HepG2 (cell line): Measurements from ENCODE around the gene KCNMA1. TPM values are rescaled to one million over a fixed set of nuclear protein-coding genes. Genes with fewer than 3 reads are reported as not detected.

Experiments
- ATF7-NPFF ChIP-seq: sonication (generic); formaldehyde crosslinking; IDR thresholded peaks from 2 replicates; pipeline ENCODE4 v1.8.1; 2023; ENCODE audit warnings: mild to moderate bottlenecking, low read depth, missing genetic modification reagents, moderate library complexity
- ATM ChIP-seq: fragments of 450-650 bp; IDR thresholded peaks from 2 replicates; pipeline ENCODE4 v1.7.1; 2017; ENCODE audit warnings: mild to moderate bottlenecking, borderline replicate concordance
- CHCHD3 ChIP-seq: sonication (generic); formaldehyde crosslinking; IDR thresholded peaks from 2 replicates; pipeline ENCODE4 v1.8.0; 2022; ENCODE audit warnings: mild to moderate bottlenecking, missing genetic modification reagents, moderate library complexity
- DNMT3B ChIP-seq: conservative IDR thresholded peaks from 2 replicates; pipeline ENCODE4 v1.6.1; 2016; ENCODE audit warnings: missing biosample characterization, control low read depth
- JUND ChIP-seq: sonication (generic); formaldehyde crosslinking; IDR thresholded peaks from 2 replicates; pipeline ENCODE4 v1.8.0; 2022; ENCODE audit warnings: mild to moderate bottlenecking, missing genetic modification reagents
- MAFK ChIP-seq, 2 experiments: IDR thresholded peaks in 1 of 2; conservative IDR thresholded peaks in 1 of 2; 2 replicates each; pipeline ENCODE4 v1.6.1; 2011; ENCODE audit warnings: improper control_type of control experiment in 2 of 2, low read length in 2 of 2
- MBD4 ChIP-seq: IDR thresholded peaks from 2 replicates; pipeline ENCODE4 v1.6.1; 2012; ENCODE audit warnings: low read length, inconsistent platforms, borderline replicate concordance
- MIER2 ChIP-seq: IDR thresholded peaks from 2 replicates; pipeline ENCODE4 v1.6.1; 2016; ENCODE audit warnings: missing biosample characterization, missing genetic modification reagents
- PAWR ChIP-seq: sonication (generic); formaldehyde crosslinking; IDR thresholded peaks from 2 replicates; pipeline ENCODE4 v1.4.0; 2020; ENCODE audit warnings: missing genetic modification reagents, mild to moderate bottlenecking, borderline replicate concordance
- POGZ ChIP-seq: sonication (generic); formaldehyde crosslinking; IDR thresholded peaks from 2 replicates; pipeline ENCODE4 v1.4.0; 2020; ENCODE audit warnings: mild to moderate bottlenecking, missing genetic modification reagents
- POLR2A ChIP-seq, 2 experiments: IDR thresholded peaks; 2 replicates each; pipeline ENCODE4 v1.6.1; 2011; ENCODE audit warnings: low read depth in 2 of 2, low read length in 2 of 2, mild to moderate bottlenecking in 1 of 2, moderate library complexity in 1 of 2; ENCODE audit not compliant: insufficient read depth in 1 of 2
- RFXAP ChIP-seq: sonication (generic); formaldehyde crosslinking; IDR thresholded peaks from 2 replicates; pipeline ENCODE4 v1.4.0; 2020; ENCODE audit warnings: missing genetic modification reagents, borderline replicate concordance
- SMAD9 ChIP-seq: sonication (generic); formaldehyde crosslinking; IDR thresholded peaks from 2 replicates; pipeline ENCODE4 v1.5.1; 2020; ENCODE audit warnings: mild to moderate bottlenecking, missing genetic modification reagents
- ZNF614 ChIP-seq: IDR thresholded peaks from 2 replicates; pipeline ENCODE4 v1.6.1; 2018; ENCODE audit warnings: missing biosample characterization, missing genetic modification reagents, inconsistent platforms, borderline replicate concordance
- ZZZ3 ChIP-seq: sonication (generic); formaldehyde crosslinking; IDR thresholded peaks from 2 replicates; pipeline ENCODE4 v1.4.0; 2020; ENCODE audit warnings: missing genetic modification reagents, mild to moderate bottlenecking, borderline replicate concordance
- polyA plus RNA-seq, 8 experiments: library from polyadenylated mRNA; depleted of rRNA in 3 of 8; stranded (reverse) in 7 of 8; unstranded in 1 of 8; fragments of >200 nt; fragmentation: Illumina TruSeq in 4 of 8; extraction: Trizol in 4 of 8; gene quantifications; 2 replicates each; pipeline versions ENCODE4 v1.2.1 to v1.2.3, GENCODE V29; 2011 to 2016; ENCODE audit warnings: low read depth in 4 of 8, missing spikeins in 1 of 8, mixed read lengths in 1 of 8; ENCODE audit not compliant: insufficient read depth in 1 of 8
- total RNA-seq, 5 experiments: library from RNA; depleted of rRNA; stranded (reverse); fragments of >200 nt; fragmentation: Illumina TruSeq; extraction: Trizol; gene quantifications; 2 replicates each; pipeline ENCODE4 v1.2.3, GENCODE V29; 2016; ENCODE audit warnings: low read depth in 1 of 5
- TF ChIP-seq, protein P1 (sequence below): sonication (generic); formaldehyde crosslinking; IDR thresholded peaks from 2 replicates; pipeline ENCODE4 v1.4.0; 2020; ENCODE audit warnings: mild to moderate bottlenecking, missing genetic modification reagents

The KCNMA1 gene
- total and polyA plus RNA-seq, 2 of the 13 experiments (the other 11 are each of a cell fraction or from before 2014, with no cell fraction given), result 0.02 TPM; not detected in 1

- TF ChIP-seq, protein P1, sequence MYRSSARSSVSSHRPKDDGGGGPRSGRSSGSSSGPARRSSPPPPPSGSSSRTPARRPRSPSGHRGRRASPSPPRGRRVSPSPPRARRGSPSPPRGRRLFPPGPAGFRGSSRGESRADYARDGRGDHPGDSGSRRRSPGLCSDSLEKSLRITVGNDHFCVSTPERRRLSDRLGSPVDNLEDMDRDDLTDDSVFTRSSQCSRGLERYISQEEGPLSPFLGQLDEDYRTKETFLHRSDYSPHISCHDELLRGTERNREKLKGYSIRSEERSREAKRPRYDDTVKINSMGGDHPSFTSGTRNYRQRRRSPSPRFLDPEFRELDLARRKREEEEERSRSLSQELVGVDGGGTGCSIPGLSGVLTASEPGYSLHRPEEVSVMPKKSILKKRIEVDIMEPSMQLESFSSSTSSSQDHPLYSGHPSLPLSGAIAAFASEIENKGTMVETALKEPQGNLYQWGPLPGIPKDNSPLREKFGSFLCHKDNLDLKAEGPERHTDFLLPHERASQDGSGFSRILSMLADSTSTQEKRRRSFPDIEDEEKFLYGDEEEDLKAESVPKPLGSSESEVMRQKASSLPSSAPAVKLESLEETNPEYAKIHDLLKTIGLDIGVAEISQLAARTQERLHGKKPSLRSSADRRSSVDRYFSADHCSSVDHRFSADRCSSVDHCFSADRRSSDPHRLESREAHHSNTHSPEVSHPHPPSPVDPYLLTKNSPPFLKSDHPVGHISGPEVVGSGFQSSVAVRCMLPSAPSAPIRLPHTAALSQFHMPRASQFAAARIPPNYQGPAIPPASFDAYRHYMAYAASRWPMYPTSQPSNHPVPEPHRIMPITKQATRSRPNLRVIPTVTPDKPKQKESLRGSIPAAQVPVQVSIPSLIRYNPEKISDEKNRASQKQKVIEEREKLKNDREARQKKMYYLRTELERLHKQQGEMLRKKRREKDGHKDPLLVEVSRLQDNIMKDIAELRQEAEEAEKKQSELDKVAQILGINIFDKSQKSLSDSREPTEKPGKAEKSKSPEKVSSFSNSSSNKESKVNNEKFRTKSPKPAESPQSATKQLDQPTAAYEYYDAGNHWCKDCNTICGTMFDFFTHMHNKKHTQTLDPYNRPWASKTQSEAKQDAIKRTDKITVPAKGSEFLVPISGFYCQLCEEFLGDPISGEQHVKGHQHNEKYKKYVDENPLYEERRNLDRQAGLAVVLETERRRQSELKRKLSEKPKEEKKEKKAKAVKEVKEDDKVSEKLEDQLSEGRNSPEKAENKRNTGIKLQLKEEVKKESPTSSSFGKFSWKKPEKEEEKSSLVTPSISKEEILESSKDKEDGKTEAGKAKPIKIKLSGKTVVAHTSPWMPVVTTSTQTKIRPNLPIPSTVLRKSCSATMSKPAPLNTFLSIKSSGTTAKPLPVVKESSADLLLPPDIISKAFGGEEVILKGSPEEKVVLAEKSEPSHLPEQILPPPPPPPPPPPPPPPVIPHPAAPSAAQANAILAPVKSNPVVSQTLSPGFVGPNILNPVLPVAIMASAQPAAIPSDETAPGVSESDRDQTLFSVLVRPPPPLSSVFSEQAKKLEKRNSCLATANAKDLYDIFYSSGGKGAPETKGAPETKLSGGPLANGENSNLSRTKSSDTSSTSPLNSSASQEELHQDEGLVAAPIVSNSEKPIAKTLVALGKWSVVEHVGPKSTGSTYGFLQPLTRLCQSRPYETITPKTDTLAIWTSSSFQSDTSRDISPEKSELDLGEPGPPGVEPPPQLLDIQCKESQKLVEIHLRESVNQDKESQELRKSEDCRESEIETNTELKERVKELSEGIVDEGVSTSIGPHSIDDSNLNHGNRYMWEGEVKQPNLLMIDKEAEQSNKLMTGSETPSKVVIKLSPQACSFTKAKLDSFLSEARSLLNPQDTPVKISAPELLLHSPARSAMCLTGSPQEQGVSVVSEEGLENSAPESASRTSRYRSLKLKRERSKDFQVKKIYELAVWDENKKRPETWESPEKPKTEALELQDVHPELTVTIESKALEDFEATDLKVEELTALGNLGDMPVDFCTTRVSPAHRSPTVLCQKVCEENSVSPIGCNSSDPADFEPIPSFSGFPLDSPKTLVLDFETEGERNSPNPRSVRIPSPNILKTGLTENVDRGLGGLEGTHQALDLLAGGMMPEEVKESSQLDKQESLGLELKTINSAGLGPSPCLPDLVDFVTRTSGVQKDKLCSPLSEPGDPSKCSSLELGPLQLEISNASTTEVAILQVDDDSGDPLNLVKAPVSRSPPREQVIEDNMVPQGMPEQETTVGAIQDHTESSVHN (CRISPR knock-in tag), result no peak
- TF ChIP-seq PAWR (CRISPR knock-in tag) (no peak), ZZZ3 (CRISPR knock-in tag) (no peak), ATF7-NPFF (CRISPR knock-in tag) (no peak), CHCHD3 (CRISPR knock-in tag) (no peak), SMAD9 (CRISPR knock-in tag) (no peak), MIER2 (CRISPR knock-in tag) (no peak), POLR2A (IDR thresholded peaks at IDR 0.05; ENCODE audit: insufficient read depth in 1 of 2, low read depth in 2 of 2, low read length in 2 of 2) (no peak), POGZ (CRISPR knock-in tag) (no peak), JUND (CRISPR knock-in tag) (no peak), MBD4 (no peak), ZNF614 (no peak), ATM (no peak), MAFK (conservative IDR thresholded peaks at IDR 0.05 in 1 of 2, IDR thresholded peaks at IDR 0.05 in 1 of 2; ENCODE audit: low read length in 2 of 2) (no peak), DNMT3B (CRISPR knock-in tag) (no peak), RFXAP (no peak)
Observed at GRCh38 chr10:77409697-77410471, 227.7 kb downstream of the KCNMA1 start (continued).
